C4-2B (cell line): ENCODE data around the gene GALM.

Experiments
- CTCF ChIP-seq: fragments of 450-650 bp; conservative IDR thresholded peaks from 2 replicates; pipeline ENCODE4 v1.5.1; 2017; ENCODE audit warnings: mild to moderate bottlenecking
- ZFX ChIP-seq: fragments of 450-650 bp; IDR thresholded peaks from 2 replicates; pipeline ENCODE4 v1.6.1; 2017

- TF ChIP-seq CTCF = no peak
- TF ChIP-seq ZFX = no peak
Measured at GRCh38 chr2:38617301-38617700, 48.6 kb upstream of the GALM start.
